CD4-positive, alpha-beta T cell treated with Interleukin-4 for 4 hours (primary cell): ENCODE data around the gene MYPN.
"Not testable (repeated sequence)": the region's sequence is repeated elsewhere in the genome, so short reads cannot be mapped to it uniquely, and the experiment has no call there.

Experiments
- DNase-seq: peaks from one replicate; pipeline ENCODE4 v3.0.0-alpha.2; 2020

The MYPN gene

DNA sequence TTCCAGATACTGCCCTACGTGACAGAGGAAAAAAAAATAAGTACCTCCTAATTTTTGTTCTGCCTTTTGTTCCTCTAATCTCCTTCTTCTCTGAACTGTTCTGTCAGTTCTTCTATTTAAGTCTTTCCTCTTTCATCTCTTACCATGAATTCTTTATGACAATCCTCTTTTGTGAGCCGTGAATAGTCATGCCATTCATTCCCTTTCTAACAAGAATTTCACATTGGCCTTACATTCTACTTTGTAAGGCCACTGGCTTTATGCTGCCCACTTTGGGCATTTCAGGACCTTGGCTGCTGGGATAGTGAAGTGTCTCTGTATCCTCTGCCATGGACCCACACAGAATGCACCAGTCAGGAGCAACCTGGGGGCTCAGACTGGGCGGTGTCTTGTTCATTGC lies 69.7 kb downstream of the MYPN start:
- DNase-seq, result no peak

GRCh38 chr10:68180490-68180889 lies 71.2 kb downstream of the MYPN start:
- DNase-seq, result no peak

GRCh38 chr10:68184546-68184945 lies 75.3 kb downstream of the MYPN start:
- no peak for DNase-seq

GRCh38 chr10:68185085-68185484 lies 75.8 kb downstream of the MYPN start:
- DNase-seq, result no peak

DNA sequence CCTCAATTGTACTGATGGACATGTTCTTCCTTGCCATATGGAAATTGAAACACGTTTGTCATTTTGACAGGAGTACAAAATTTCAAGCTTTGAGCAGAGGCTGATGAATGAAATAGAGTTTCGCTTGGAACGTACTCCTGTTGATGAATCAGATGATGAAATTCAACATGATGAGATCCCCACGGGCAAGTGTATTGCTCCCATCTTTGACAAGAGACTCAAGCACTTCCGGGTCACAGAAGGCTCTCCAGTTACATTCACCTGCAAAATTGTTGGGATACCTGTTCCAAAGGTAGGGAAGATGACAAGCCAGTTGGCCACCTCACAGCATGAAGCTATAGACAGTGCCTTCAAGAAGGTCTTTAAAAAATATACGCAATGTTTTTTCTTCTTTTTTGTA lies 79.5 kb downstream of the MYPN start:
- DNase-seq, result no peak

DNA sequence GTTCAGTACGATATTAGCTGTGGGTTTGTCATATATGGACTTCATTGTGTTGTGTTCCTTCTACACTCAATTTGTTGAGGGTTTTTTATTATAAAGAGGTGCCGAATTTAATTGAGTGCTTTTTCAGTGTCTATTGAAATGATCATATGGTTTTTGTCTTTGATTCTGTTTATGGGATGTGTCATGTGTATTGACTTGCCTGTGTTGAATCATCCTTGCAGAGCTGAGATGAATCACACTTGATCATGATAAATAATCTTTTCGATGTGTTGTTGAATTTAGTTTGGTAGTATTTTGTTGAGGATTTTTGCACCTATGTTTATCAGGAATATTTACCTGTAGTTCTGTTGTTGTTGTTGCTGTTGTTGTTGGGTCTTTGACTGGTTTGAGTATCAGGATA lies 82.8 kb downstream of the MYPN start:
- no peak for DNase-seq

DNA sequence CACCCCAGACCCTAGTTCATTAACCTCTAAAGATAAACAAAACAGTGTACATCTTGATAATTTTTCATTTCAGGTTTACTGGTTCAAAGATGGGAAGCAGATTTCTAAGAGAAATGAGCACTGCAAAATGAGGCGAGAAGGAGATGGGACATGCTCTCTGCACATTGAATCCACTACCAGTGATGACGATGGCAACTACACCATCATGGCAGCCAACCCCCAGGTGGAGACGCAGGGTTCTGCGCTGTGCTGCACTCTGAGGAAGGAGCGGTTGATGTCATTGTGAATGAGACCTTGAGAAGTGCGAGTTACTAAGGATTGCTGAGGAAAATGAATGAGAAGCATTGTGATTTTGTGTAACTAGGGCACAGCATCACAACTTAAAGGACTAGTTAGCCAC lies 85.0 kb downstream of the MYPN start:
- DNase-seq, result no peak

DNA sequence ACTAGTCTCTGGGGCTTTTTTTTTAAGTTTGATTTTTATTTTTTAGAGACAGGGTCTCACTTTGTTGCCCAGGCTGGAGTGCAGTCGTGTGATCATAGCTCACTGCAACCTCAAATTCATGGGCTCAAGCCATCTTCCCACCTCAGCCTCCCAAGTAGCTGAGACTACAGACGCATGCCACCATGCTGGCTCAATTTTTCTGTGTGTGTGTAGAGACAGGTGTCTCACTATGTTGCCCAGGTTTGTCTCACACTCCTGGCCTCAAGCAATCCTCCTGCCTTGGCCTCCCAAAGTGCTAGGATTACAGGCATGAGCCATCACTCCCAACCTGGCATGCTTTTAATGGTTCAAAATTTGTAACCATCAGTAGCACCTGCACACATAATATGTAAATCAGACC lies 86.5 kb downstream of the MYPN start:
- DNase-seq, result not testable (repeated sequence)

- DNase-seq, result no peak
These were observed 87.4 kb downstream of the MYPN start for GRCh38 chr10:68196701-68197100.

DNA sequence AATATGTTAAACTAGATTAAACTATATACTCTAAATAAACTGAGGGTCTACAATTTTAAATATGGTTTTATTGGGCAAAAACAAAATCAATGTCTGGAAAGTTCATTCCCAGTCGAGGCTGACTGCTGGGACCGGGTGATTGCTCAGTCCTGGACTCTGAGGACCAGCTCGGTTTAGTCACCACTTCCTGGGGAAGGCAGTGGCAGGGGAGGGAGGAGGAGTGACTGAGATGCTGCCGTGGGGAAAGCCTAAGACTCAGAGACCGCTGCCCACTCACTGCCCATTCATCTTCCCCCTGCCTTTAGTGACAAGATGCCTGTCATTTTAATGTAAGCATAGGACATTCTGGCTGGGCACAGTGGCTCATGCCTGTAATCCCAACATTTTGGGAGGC lies 93.7 kb downstream of the MYPN start:
- no peak for DNase-seq

GRCh38 chr10:68208424-68209042 lies 99.2 kb downstream of the MYPN start:
- DNase-seq, result no peak

DNA sequence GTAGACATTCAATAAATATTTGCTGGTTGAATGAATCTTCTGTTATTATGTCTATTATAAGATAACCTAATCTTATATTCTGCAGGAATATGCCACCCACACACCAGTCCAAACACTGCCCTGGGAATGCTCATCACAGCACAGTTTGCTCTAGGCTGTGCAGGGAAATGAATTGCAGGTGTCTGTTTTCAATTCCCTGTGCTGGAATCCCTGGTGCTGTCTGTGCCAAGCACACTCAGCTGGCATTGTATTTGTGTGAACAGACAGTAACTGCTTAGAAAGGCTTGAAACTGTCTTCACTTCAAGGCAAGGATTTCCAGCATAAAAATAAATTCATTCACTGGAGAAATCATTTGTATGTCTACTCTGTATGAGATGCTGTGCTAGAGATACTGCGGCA lies 102.4 kb downstream of the MYPN start:
- no peak for DNase-seq

- DNase-seq, result peak; percentile 22
These were observed 103.5 kb downstream of the MYPN start for GRCh38 chr10:68212721-68213352.

- DNase-seq, result no peak
These were observed 109.5 kb downstream of the MYPN start for GRCh38 chr10:68218786-68219185.

GRCh38 chr10:68221196-68221595 lies 111.9 kb downstream of the MYPN start:
- DNase-seq, result no peak

GRCh38 chr10:68222391-68222790 lies 113.1 kb downstream of the MYPN start:
- no peak for DNase-seq

GRCh38 chr10:68223535-68224165 lies 114.4 kb downstream of the MYPN start:
- no peak for DNase-seq

DNA sequence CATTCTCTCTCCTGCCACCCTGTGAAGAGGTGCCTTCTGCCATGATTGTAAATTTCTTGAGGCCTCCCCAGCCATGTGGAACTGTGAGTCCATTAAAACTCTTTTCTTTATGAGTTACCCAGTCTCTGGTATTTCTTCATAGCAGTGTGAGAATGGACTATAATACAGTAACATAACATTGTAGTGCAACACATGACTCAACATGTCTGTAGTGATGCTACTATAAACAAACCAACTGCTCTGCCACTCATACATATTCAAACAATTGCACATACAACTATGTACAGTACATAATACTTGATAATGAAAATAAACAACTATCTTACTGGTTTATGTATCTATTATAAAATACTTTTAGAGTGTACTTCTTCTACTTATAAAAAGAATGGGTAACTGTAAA lies 115.5 kb downstream of the MYPN start:
- no peak for DNase-seq

GRCh38 chr10:68230268-68230667 lies 121.0 kb downstream of the MYPN start:
- DNase-seq, result no peak

DNA sequence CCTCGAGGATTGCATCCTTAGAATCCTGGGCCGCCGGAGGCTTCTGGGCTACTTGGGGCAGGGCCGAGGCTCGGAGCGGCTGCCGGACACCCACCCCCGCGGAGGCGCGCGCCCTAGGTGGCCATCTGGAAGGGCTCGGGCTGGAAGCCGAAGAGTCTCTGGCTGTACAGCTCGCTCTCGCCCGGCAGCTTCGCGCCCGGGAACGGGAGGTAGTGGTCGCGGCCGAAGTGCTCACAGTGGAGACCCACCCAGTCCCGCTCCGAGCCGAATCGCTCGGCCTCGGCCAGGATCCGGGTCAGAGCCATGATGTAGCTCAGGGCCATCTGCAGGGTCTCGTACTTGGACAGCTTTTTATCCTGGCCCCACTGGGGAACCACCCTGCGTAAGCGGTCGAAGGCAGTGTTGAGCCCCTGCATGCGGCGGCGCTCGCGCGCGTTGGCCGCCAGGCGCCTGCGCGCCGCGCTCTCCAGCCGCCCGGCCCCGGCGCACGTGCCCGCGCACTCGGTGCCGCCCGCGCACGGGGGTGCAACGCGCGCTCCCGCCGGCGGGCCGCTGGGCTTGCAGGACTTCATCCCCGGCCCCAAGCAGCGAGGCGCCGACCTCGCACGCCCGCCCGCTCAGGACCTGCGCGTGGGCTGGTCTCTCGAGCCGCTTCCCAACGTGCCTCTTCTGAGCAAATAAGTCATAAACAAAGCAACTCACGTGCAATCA lies 122.0 kb downstream of the MYPN start:
- DNase-seq, result no peak

DNA sequence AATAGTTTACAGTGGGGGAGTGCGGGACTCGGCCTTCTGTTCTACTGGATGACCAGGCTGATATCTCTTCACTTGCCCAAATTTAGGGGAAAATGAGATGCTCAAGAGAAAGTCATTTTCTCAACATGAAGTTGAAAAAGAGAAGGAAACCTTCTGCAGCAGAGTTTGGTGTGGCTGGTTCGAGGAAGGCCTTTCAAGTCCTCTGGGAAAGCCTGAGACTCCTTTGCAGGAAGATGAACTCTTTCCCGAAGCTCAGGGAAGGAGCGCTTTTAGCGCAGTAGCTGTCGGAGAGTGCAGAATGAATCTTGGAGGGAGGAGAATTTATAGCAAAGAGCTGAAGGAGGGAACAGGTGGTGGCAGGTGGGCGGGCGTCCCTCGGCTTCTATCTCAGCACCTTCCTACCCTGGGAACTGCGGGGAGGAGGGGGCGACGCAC lies 122.5 kb downstream of the MYPN start, which contains the start of gene ATOH7:
Gene ATOH7 (minus strand): TSS at position 297 of the 435 bp plus-strand sequence. CDS start 436 bp downstream, outside the sequence.
- DNase-seq, result no peak

GRCh38 chr10:68233046-68233445 lies 123.8 kb downstream of the MYPN start:
- no peak for DNase-seq

DNA sequence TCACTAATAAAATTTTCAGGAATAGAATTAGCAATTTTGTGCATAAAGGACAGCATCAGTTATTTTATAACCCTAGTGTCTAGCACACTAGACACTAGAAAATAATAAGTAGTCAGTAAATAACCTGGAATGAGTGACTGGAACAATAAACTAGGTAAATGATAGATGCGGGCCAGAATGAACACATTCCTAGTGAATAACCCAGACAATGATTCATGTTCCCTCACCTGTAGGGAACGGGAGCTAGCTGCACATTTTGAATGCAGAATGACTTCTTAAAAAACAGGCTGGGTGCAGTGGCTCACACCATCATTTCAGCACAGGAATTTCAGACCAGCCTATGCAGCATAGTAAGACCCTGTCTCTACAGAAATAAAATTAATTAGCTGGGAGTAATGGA lies 125.8 kb downstream of the MYPN start:
- DNase-seq, result no peak

DNA sequence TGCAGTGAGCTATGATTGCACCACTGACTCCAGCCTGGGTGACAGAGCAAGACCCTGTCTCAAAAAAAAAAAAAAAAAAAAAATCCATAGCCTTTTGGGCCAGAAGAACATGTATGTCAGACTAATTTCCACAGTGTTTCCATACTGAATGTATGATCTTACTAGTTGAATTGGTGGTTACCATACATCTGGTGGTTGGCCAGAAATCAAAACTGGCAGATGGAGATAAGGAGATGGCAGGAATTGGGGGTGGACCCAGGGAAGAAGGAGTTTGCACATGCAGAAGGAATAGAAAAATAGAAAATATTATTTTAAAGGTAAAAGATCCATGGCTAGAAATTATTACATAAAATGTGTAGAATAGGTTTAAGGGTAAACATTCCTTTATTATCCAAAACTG lies 126.3 kb downstream of the MYPN start:
- DNase-seq, result no peak
